IMR-90 (cell line): ENCODE data around the gene TNFRSF14. TPM values are rescaled to one million over a fixed set of nuclear protein-coding genes. Genes with fewer than 3 reads are reported as not detected.

Experiments used
- ATAC-seq: fragments of 200-7000 bp; cut with Tn5 transposase; 2 replicates; pipeline ENCODE4 v1.9.1; 2020; ENCODE audit warnings: low read depth, mild to moderate bottlenecking, moderate library complexity
- BruUV-seq: library from RNA; stranded (reverse); fragments of 400-500 nt; replicated peaks from 2 replicates; lab custom pipeline; 2021; lab: Mats Ljungman, UMichigan
- CTCF ChIA-PET: fragments of 300-600 bp; formaldehyde crosslinking; extraction: SDS; loops from one replicate; lab custom pipeline; 2021; ENCODE audit warnings: antibody characterized with exemption; lab: Yijun Ruan, JAX
- POLR2A ChIA-PET: fragments of 300-600 bp; sonication (Branson Sonifier 250); formaldehyde crosslinking; loops from one replicate; lab custom pipeline; 2022; ENCODE audit warnings: antibody characterized with exemption; ENCODE audit not compliant: unreplicated experiment; lab: Charles Lee
- DNase-seq: peaks from one replicate; pipeline ENCODE4 v3.0.0; 2013
- H2AFZ ChIP-seq: replicated peaks from 2 replicates; pipeline ENCODE3; 2013; ENCODE audit warnings: low read length, mild to moderate bottlenecking; ENCODE audit not compliant: poor library complexity
- H2AK5ac ChIP-seq: 2 replicates; pipeline ENCODE4 v1.6.1; 2013; ENCODE audit warnings: low read depth, low read length, inconsistent platforms
- H2AK9ac ChIP-seq: replicated peaks from 2 replicates; pipeline ENCODE3; 2013; ENCODE audit warnings: mild to moderate bottlenecking, low read depth, low read length, moderate library complexity; ENCODE audit not compliant: poor library complexity
- H2BK120ac ChIP-seq: 2 replicates; pipeline ENCODE4 v1.6.1; 2013; ENCODE audit warnings: low read depth, low read length, inconsistent platforms
- H2BK15ac ChIP-seq: 3 replicates; pipeline ENCODE4 v1.6.1; 2013; ENCODE audit warnings: low read depth, low read length, inconsistent platforms
- H2BK20ac ChIP-seq: 2 replicates; pipeline ENCODE4 v1.6.1; 2013; ENCODE audit warnings: low read depth, mild to moderate bottlenecking, inconsistent platforms, low read length, moderate library complexity
- H2BK5ac ChIP-seq: 2 replicates; pipeline ENCODE4 v1.6.1; 2013; ENCODE audit warnings: mild to moderate bottlenecking, low read depth, low read length, inconsistent platforms; ENCODE audit not compliant: poor library complexity, severe bottlenecking
- H3K14ac ChIP-seq: replicated peaks from 2 replicates; pipeline ENCODE4 v1.6.1; 2013; ENCODE audit warnings: low read depth, low read length, inconsistent platforms
- H3K18ac ChIP-seq: 2 replicates; pipeline ENCODE4 v1.6.1; 2013; ENCODE audit warnings: low read depth, low read length, control low read depth
- H3K23ac ChIP-seq: 2 replicates; pipeline ENCODE4 v1.6.1; 2013; ENCODE audit warnings: low read depth, low read length, inconsistent platforms
- H3K27ac ChIP-seq: 2 replicates; pipeline ENCODE4 v1.5.1; 2013; ENCODE audit warnings: mild to moderate bottlenecking, control low read depth, low read length; ENCODE audit not compliant: insufficient read depth
- H3K27me3 ChIP-seq: 2 replicates; pipeline ENCODE4 v1.6.1; 2013; ENCODE audit warnings: low read length; ENCODE audit not compliant: control insufficient read depth, insufficient read depth
- H3K36me3 ChIP-seq: 2 replicates; pipeline ENCODE4 v1.6.1; 2013; ENCODE audit warnings: low read length, mixed read lengths; ENCODE audit not compliant: control insufficient read depth, insufficient read depth
- H3K4ac ChIP-seq: 2 replicates; pipeline ENCODE4 v1.6.1; 2013; ENCODE audit warnings: low read depth, low read length, inconsistent platforms
- H3K4me1 ChIP-seq: 2 replicates; pipeline ENCODE4 v1.6.1; 2013; ENCODE audit warnings: low read length, mixed read lengths; ENCODE audit not compliant: control insufficient read depth, insufficient read depth
- H3K4me2 ChIP-seq: 2 replicates; pipeline ENCODE4 v1.6.1; 2013; ENCODE audit warnings: low read depth, mild to moderate bottlenecking, control low read depth, low read length, moderate library complexity
- H3K4me3 ChIP-seq: 2 replicates; pipeline ENCODE4 v1.5.1; 2013; ENCODE audit warnings: low read depth, mild to moderate bottlenecking, control low read depth, low read length, moderate library complexity; ENCODE audit not compliant: insufficient read depth
- H3K56ac ChIP-seq: 2 replicates; pipeline ENCODE4 v1.6.1; 2013; ENCODE audit warnings: low read length, inconsistent platforms; ENCODE audit not compliant: insufficient read depth; ENCODE audit errors: extremely low read depth
- H3K79me1 ChIP-seq, 2 experiments: 2 replicates each; pipeline ENCODE4 v1.6.1; 2013; ENCODE audit warnings: low read length in 2 of 2, inconsistent platforms in 1 of 2, low read depth in 1 of 2
- H3K9ac ChIP-seq: 2 replicates; pipeline ENCODE4 v1.6.1; 2013; ENCODE audit warnings: low read depth, low read length, control low read depth
- H3K9me1 ChIP-seq: 2 replicates; pipeline ENCODE4 v1.6.1; 2013; ENCODE audit warnings: low read length, inconsistent platforms; ENCODE audit not compliant: insufficient read depth
- H3K9me3 ChIP-seq: 2 replicates; pipeline ENCODE4 v1.6.1; 2013; ENCODE audit warnings: low read length; ENCODE audit not compliant: control insufficient read depth, insufficient read depth
- H4K20me1 ChIP-seq: 2 replicates; pipeline ENCODE4 v1.6.1; 2013; ENCODE audit warnings: low read length, inconsistent platforms; ENCODE audit not compliant: insufficient read depth
- H4K5ac ChIP-seq: 2 replicates; pipeline ENCODE4 v1.6.1; 2013; ENCODE audit warnings: mild to moderate bottlenecking, low read depth, low read length, control low read depth
- H4K8ac ChIP-seq, 2 experiments: 2 replicates each; pipeline ENCODE4 v1.6.1; 2013; ENCODE audit warnings: low read depth in 2 of 2, low read length in 2 of 2, control low read depth in 1 of 2, inconsistent platforms in 1 of 2
- H4K91ac ChIP-seq: 2 replicates; pipeline ENCODE4 v1.6.1; 2013; ENCODE audit warnings: low read depth, low read length, inconsistent platforms; ENCODE audit not compliant: insufficient read depth
- CEBPB ChIP-seq: IDR thresholded peaks from 2 replicates; pipeline ENCODE4 v1.6.1; 2012; ENCODE audit warnings: low read depth, low read length, improper control_type of control experiment
- CHD1 ChIP-seq: IDR thresholded peaks from 2 replicates; pipeline ENCODE4 v1.6.1; 2012; ENCODE audit warnings: low read depth, low read length, improper control_type of control experiment
- MAFK ChIP-seq: IDR thresholded peaks from 2 replicates; pipeline ENCODE4 v1.6.1; 2012; ENCODE audit warnings: low read depth, low read length, improper control_type of control experiment
- POLR2A ChIP-seq: IDR thresholded peaks from 2 replicates; pipeline ENCODE4 v1.6.1; 2012; ENCODE audit warnings: mild to moderate bottlenecking, low read depth, low read length
- RAD21 ChIP-seq: IDR thresholded peaks from 2 replicates; pipeline ENCODE4 v1.6.1; 2012; ENCODE audit warnings: low read length, improper control_type of control experiment
- RFX5 ChIP-seq: IDR thresholded peaks from 2 replicates; pipeline ENCODE4 v1.8.0; 2012; ENCODE audit warnings: low read depth, mild to moderate bottlenecking, low read length, moderate library complexity
- WGBS, 2 experiments: methylation state at CpG; one replicate each; pipeline versions ENCODE4 v1.1.5 to v1.1.7; 2013; ENCODE audit warnings: missing lambda C conversion rate in 2 of 2; ENCODE audit not compliant: insufficient read length in 1 of 2; ENCODE audit errors: extremely low coverage in 2 of 2; 5-methylcytosine and 5-hydroxymethylcytosine counted together
- dilution Hi-C: fragments of 300-500 bp; cut with HindIII; formaldehyde crosslinking; loops from one replicate; pipeline ENCODE4 v1.14.3; 2018; ENCODE audit warnings: low sequenced_read_pairs; ENCODE audit not compliant: unreplicated experiment
- in situ Hi-C: fragments of 300-500 bp; cut with MboI; formaldehyde crosslinking; loops from 3 replicates; pipeline ENCODE4 v1.14.3; 2019; ENCODE audit warnings: low sequenced_read_pairs, inconsistent platforms, mixed read lengths
- intact Hi-C: fragments of 100-400 bp; cut with micrococcal nuclease; formaldehyde crosslinking; loops from 2 replicates; pipeline ENCODE4 v1.10.0; 2022
- polyA plus RNA-seq, 3 experiments: library from polyadenylated mRNA; depleted of rRNA; stranded (reverse); fragments of >200 nt; gene quantifications; 2 replicates each; pipeline ENCODE4 v1.2.3, GENCODE V29; 2012; ENCODE audit warnings: low replicate concordance in 1 of 3
- total RNA-seq: library from RNA; depleted of rRNA; stranded (reverse); fragments of >200 nt; gene quantifications from 2 replicates; pipeline ENCODE4 v1.2.3, GENCODE V29; 2012
- TF ChIP-seq, protein P1 (sequence below): fragments of 150-350 bp; IDR thresholded peaks from 2 replicates; pipeline ENCODE4 v1.6.1; 2016; ENCODE audit warnings: low read depth, mild to moderate bottlenecking, low read length, moderate library complexity, borderline replicate concordance

TNFRSF14 gene
- total and polyA plus RNA-seq, 2 of the 4 experiments (the other 2 are of a cell fraction): 1.3 to 4.2 TPM

DNA sequence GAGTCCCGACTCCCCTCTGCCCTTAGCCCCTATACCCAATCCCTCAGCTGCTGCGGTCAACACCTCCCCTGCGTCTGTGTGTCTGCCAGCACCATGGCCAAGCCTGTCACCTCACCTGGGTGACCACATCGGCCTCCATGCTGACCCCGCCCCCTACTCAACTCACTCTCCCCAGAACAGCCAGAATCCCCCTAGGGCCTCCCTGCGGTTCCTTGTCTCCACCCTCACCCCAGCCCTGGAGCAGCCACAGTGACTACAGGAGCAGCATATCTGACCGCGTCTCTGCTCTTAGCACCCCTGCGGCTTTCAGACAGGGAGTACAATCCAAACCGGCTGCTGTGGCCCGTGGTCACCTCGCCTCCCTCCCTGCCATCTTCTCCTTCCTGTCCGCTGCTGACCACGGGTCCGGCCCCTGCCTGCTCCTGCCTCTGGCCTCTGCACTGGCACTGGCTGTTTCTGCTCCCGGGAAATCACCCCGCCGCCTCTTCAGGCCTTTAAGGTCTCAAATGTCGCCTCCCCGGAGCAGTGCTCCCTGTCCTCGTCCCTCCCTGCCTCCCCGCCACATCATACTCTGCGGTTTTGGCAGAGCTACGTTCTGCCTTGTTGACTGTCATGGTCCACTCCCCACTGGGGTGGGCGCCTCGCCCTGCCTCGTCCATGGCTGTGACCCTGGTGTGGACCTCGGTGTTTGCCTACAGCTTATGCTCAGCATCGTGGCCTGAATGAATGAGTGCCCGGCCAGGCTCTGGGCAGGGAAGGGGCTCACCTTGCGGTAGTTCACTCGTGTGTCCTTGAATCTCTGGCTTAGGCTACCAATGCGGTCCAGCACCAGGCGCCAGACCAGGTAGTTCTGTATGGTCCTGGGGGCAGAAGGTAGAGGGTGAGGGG, 41.5 kb downstream of the TNFRSF14 start:
- ATAC-seq: no peak

More for the DNA sequence above, 41.5 kb downstream of the TNFRSF14 start:
- no TSS peak for BruUV-seq
- Histone ChIP-seq H4K5ac (no peak overlapping the region), H3K27me3 (no peaks in the 10 kb centered on the region; the same call in 1 of the 2 replicates), H4K91ac (no peak overlapping the region), H3K9me1 (no peaks in the 10 kb centered on the region), H3K79me1 (no peaks in the 10 kb centered on the region), H3K56ac (no peak overlapping the region), H3K14ac (no peak overlapping the region), H2BK5ac (no peak overlapping the region), H3K4ac (no peak overlapping the region), H2BK15ac (no peak overlapping the region), H2BK20ac (no peak overlapping the region), H3K4me3 (no peak overlapping the region), H3K18ac (no peak overlapping the region), H3K36me3 (no peaks in the 10 kb centered on the region), H2AFZ (peak overlapping the region; percentile 63), H2AK5ac (no peak overlapping the region), H2AK9ac (no peak overlapping the region), H3K27ac (no peak overlapping the region), H4K20me1 (no peaks in the 10 kb centered on the region), H3K23ac (no peak overlapping the region), H3K9ac (no peak overlapping the region), H3K4me2 (no peak overlapping the region), H2BK120ac (no peak overlapping the region), H3K4me1 (no peaks in the 10 kb centered on the region; the same call in 1 of the 2 replicates), H3K9me3 (0 out of 2 replicates have a peak, but pooled peaks cover 2% of the 10 kb centered on the region), H4K8ac (no peak overlapping the region)
- CTCF ChIA-PET: no interaction called here
- intact Hi-C loops: no loop called here
- WGBS, 2 experiments: 65% methylated on average over 18 of the region's 34 CpGs; no CpG with 5 or more reads in 1 of the 2 experiments
- in situ Hi-C loops: no loop called here
- dilution Hi-C loops: no loop called here
- DNase-seq: no peak
- TF ChIP-seq, protein P1, sequence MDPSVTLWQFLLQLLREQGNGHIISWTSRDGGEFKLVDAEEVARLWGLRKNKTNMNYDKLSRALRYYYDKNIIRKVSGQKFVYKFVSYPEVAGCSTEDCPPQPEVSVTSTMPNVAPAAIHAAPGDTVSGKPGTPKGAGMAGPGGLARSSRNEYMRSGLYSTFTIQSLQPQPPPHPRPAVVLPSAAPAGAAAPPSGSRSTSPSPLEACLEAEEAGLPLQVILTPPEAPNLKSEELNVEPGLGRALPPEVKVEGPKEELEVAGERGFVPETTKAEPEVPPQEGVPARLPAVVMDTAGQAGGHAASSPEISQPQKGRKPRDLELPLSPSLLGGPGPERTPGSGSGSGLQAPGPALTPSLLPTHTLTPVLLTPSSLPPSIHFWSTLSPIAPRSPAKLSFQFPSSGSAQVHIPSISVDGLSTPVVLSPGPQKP: no peak
- TF ChIP-seq CEBPB: no peak
- TF ChIP-seq MAFK: no peak
- TF ChIP-seq CHD1: no peak
- no peak for TF ChIP-seq POLR2A
- TF ChIP-seq RFX5: no peak
- TF ChIP-seq RAD21: no peak
- POLR2A ChIA-PET: no interaction called here
